Measurements from ENCODE around the gene XYLB.

DNA sequence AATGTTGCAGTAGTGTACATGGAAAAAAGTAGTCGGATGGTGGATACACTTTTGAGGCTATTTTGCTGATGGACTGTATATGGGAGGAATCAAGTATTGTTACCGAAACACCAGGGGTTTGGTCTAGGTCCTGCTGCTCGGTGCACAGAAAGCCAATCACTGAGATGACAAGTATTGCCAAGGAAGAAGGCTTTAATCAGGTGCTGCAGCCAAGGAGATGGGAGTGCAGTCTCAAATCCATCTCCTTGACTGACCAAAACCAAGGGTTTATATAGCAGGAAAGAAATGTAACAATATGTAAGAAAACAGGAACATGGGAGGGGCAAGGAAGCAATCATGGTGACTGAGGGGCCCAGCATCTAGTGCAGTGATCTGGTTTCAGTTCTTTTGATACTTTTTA is 104.3 kb downstream of the XYLB start:
- TF ChIP-seq EZH2 (IDR thresholded peaks at IDR 0.05) (no peak), POLR2AphosphoS5 (IDR thresholded peaks at IDR 0.05; ENCODE audit: borderline replicate concordance, low read depth, low read length) (no peak), FOXP2 (optimal IDR thresholded peaks at IDR 0.05; ENCODE audit: control extremely low read depth, extremely low read length, insufficient read depth) (no peak)
